ENCODE measurements around the gene SYT2.
"Not testable (repeated sequence)": the region's sequence is repeated elsewhere in the genome, so short reads cannot be mapped to it uniquely, and the experiment has no call there.

Gene SYT2

DNA sequence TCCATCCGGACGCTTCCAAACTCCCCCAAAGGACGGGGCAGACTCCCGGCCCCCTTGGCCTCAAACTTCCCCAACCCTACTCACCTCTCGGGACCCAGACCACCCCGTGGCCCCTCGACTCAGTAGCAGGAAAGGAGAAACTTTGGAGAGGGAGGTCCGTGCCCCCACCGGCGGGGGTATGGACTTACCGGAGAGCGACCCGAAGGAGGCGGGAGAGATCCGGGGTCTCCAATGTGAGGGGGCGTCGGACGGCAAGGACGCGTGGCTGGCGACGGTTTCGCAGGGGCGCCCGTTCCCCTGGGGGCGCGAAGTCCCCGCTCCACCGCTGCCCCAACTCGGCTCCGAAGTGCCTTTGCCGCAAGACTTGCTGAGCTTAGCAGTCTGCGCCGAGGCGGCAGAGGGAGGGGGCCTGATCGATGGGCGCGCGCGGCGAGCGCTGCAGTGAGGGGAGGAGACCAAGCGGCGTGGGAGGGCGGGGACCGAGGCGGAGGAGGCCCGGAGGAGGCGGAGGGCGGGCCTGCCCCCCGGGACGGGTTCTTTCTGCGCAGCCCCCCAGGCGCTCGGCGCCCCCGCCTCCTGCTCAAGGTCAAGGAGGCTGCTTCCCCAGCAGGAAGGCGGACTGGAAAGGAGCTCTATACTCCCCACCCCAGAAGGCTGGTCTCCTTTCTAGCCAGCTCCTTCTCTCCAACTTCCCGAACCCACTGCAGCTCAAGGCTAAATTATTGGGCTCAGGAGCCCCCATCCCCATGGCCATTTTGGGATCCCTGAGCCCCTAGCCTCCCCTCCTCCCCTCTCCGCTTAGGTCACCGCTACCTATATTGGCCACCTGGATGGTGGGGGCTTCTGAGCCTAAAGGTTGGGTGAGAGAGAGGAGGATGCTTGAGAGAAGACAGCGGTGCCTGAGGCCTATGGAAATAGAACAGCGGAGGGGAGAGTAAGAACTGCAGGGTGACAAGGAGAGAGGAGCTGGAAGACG, at the start of gene SYT2:
SYT2 (minus strand) TSS at position 385 of the 976 bp plus-strand sequence. CDS start 104,682 bp downstream, outside the sequence.
- DNase-seq (ENCODE audit: low read depth), result no peak

DNA sequence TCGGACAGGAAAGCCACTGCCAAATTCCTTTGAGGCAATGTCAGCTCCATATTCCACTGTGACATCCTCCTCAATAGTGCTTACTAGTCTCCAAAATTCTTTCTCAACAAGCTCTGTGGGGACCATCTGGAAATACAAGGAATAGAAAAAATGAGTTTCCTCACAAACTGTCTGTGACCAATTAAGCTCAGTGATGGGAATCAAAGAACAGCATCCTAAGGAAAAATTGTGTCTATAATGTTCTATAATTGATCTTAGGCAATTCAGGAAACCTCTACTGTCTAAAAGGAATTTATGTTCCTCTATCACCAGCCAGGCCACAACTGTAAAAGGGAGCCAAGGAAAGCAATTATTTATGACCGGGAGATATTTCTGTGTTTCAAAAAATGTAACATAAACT, 46.1 kb upstream of the SYT2 start:
- DNase-seq (ENCODE audit: low read depth), result no peak

DNA sequence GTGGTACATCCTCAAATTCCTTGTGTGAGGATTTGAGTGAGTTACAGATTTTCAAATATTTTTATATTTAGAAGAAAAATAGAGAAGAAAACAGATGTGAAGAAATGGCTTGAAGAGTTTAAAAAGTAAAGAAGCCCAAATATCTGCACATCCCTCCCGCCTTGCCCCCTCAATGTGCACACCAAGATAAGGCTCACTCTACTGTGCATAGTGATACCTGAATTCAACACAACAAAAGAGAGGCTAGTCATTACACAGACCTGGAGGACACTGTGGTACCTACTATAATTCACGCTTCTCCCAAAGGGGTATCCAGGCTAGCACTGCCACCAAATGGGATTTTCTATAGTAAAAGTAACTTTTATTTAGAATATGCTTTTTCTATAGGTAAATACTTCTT, 44.0 kb upstream of the SYT2 start:
- no peak for DNase-seq (ENCODE audit: low read depth)

DNA sequence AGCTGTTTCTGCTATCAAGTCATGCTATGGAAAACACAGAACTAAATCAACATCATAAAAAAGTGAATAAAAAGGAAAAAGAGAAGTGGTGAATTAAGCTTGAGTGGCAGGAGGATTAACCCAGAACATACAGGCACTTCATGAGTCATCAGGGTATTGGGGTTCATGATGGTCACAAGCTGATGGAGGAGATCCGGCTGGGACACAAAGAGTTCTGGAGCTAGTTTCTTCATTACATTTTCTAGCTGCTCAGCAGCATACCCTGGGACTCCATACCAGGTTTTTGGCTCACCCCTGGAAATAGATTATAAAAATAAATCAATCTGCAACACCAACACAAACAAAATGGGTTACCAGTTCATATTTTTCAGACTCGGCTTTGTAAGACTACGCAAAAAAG, 42.5 kb upstream of the SYT2 start:
- no peak for DNase-seq (ENCODE audit: low read depth)

DNA sequence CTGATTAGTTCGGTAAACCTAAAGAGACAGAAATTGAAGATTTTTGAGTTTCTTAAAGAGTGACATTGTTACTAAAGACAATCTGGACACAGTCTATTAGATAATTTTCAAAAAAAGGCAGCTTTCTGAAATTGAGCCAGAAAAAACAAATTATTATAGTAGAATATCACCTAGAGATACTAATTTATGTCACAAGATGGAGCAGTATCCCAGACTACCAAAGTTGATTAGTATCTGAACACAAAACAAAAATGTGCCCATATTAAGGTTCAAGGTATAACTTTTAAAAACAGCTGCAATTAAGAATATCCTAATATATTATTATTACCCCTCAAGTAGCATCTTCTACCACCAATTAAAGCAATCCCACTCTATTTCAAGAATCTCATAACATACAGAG, 40.5 kb upstream of the SYT2 start:
- no peak for DNase-seq (ENCODE audit: low read depth)

DNA sequence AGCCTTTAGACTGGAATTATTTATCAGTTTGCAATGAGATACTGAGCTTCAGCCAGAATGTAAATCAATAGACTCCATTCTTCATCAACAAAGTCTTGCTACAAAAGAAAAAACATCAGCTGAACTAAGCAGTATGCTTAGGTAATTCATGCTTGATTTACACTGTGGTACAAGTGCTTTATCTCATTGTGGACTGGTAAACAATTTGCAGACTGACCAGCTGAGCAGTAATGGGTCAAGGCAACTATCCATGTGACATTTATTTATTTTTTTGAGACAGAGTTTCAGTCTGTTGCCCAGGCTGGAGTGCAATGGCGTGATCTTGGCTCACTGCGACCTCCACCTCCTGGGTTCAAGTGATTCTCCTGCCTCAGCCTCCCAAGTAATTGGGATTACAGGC, 39.8 kb upstream of the SYT2 start:
- DNase-seq (ENCODE audit: low read depth), result no peak

DNA sequence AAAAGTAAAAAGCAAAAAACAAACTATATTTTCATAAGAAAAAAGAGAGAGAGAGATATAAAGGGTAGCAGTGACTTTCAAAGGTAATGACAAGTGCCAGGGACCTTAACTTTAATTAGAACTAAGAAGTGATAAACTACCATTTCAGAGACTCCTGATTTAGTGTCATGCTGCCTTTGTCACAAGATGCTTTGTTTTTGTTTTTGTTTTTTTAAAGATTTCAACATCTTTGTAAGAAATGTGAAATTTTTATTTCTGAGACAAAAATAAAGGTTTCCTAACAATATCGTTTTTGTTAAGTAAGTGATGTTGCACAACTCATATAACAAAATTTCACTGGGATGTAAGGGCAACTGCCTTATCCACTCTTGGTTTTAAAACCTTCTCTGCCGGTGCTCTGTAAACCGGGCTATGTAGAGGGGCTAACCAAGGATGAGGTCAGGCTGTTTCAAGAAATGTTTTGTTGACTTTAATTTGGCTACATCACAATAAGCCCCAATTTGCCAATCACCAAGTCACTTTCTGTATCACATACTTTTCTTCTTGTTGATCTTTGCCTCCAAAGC, 35.2 kb upstream of the SYT2 start:
- DNase-seq (ENCODE audit: low read depth), result no peak

DNA sequence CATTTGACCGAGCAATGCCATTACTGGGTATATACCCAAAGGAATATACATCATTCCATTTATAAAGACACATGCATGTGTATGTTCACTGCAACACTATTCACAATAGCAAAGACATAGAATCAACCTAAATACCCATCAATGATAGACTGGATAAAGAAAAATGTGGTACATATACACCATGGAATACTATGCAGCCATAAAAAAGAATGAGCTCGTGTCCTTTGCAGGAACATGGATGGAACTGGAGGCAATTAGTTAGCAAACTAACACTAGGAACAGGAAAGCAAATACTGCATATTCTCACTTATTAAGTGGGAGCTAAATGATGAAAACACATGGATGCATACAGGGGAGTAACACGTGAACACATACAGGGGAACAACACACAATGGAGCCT, 34.5 kb upstream of the SYT2 start:
- not testable (repeated sequence) for DNase-seq (ENCODE audit: low read depth)

DNA sequence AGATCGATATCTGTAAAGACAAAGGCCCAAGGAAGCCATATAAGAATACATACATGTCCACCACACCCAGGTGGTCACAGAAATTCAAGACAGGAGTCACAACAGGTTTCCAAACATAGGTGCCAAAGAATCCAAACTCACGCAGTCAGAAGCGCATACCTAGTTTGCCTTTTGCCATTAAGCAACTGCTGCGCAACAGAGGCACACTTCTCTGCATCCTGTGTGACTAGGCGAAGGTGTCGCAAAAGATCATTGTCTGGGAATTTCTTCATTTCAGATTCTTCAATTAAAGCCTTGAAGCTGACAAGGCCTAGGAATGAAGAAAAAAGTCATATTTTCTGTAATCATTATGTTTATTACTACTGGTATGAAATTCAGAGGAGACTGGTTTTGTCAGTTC, 32.2 kb upstream of the SYT2 start:
- DNase-seq (ENCODE audit: low read depth), result no peak

DNA sequence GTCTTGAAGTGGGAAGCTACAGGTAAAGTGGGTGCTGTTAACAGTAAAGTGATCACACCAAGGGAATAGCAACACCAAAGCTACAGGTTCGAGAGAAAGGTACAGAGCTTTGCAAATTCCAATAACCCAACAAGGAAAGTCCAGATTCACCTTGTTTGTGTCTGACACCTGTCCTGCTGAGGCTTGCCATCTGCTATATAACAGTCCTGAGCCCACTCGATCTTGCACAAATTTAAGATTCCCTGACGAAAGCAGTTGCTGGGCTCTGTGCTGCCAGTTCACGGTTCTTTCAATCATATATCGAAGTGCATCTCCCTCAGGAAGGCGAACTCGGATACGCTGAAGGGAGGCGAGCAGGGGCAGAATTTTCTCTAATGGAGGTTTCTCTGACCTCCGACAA, 23.0 kb upstream of the SYT2 start:
- DNase-seq (ENCODE audit: low read depth), result no peak

DNA sequence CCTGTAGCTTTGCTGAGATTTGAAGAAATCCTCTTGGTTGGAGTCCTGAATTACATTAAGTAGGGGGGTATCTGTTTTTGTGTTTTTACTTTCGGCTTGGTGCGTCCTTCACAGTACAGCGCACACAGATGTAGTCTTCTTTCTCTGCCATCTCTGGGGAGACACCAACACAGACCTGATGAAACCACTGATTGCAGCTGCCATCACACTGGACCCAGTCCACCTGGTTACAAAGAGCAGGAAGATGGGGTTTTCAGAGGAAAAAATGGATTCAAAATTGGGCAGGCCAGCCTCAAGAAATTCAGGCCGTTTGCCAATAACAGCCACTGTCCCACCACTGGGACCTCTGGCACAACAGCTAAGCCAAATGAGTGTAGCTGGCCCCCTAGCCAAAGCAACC, 18.7 kb upstream of the SYT2 start:
- DNase-seq (ENCODE audit: low read depth), result no peak

DNA sequence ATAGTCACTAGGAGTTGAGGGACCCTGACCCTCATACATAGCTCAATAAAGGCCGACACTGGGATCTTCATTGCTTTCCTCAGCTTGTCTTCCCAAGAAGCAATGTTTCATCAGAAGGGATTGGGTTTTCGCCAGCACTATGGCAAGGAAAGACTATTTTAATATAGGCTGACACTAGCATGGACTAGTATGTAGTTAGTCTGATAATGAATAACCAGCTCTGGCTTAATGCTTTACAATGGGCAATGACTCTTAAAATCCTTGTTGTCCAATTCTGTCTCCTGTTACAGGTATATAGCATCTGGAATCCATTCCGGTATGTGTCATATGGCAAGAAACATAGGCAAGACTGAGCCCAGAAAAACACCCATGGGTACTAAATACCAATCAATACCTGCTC, 15.3 kb upstream of the SYT2 start:
- no peak for DNase-seq (ENCODE audit: low read depth)

DNA sequence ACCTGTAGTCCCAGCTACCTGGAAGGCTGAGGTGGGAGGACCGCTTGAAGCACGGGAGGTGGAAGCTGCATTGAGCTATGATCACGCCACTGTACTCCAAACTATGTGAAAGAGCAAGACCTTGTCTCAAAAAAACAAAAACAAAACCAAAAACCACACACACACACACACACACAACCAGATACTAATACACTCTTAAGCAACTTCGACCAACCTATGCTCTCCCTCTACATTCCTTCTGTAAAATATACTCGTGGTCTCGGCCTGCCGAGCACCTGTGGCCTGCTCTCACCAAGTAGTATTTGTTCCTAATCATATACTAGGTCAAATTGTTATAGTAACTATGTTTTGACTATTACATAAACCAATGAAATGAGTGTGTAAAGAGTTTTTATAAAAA, 13.5 kb upstream of the SYT2 start:
- no peak for DNase-seq (ENCODE audit: low read depth)

DNA sequence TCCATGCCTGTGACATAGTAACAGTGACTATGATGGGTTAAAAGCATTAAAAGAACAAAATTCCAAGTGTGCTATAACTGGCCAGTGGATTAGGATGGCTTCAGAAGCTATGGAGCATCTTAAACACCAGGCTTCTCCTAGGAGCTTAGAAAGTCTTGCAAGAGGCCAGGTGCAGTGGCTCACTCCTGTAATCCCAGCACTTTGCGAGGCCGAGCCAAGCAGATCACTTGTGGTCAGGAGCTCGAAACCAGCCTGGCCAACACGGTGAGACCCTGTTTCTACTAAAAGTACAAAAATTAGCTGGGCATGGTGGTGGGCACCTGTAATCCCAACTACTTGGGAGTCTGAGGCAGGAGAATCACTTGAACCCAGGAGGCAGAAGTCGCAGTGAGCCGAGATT, 12.8 kb upstream of the SYT2 start:
- DNase-seq (ENCODE audit: low read depth), result not testable (repeated sequence)

DNA sequence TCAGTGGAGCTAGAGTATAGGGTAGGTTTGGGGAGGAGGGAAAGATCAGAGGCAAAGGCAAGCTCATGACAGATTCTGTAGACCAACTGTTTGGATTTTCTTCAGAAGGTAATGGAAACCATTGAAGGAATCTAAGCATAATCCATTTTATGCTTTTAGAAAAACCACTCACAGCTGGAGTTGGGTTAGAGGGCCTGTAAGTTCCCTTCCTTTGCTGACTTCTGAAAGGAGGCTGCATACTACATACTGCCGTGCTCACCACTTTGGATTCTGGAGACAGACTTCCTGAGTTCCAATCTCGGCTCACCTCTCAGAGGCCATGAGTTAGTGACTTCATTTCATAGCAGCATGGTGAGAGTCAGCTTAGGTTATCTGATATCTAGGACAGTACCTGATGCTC, 6.4 kb upstream of the SYT2 start:
- no peak for DNase-seq (ENCODE audit: low read depth)

DNA sequence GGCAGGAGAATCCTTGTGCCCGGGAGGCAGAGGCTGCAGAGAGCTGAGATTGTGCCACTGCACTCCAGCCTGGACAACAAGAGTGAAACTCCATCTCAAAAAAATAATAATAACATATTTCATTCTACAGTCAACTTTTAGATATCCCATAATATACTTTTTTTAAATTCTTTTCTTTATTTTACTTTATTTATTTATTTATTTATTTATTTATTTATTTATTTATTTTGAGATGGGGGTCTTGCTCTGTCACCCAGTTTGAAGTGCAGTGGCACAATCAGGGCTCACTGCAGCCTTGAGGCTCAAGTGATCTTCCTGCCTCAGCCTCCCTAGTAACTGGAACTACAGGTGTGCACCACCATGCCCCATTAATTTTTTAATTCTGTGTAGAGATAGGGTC, 3.9 kb upstream of the SYT2 start:
- DNase-seq (ENCODE audit: low read depth), result not testable (repeated sequence)

DNA sequence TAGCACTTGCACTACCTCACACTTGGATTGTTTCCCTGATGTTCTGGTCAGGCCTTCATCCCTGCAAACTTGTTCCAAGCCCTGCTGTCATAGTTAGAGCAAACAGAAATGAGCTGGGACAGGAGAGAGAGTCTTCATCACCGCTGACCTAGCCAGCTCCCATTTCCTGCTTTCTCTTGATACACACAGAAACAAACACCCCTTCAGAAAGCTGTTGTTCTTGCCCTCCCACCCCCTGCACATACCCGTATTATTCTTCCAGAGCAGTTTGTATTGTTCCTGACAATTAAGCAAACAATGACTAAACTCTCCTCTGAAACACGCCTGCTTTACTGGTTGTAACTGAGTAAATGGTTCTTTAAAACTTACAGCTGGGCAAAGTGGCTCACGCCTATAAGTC, 2.9 kb upstream of the SYT2 start:
- DNase-seq (ENCODE audit: low read depth), result no peak

DNA sequence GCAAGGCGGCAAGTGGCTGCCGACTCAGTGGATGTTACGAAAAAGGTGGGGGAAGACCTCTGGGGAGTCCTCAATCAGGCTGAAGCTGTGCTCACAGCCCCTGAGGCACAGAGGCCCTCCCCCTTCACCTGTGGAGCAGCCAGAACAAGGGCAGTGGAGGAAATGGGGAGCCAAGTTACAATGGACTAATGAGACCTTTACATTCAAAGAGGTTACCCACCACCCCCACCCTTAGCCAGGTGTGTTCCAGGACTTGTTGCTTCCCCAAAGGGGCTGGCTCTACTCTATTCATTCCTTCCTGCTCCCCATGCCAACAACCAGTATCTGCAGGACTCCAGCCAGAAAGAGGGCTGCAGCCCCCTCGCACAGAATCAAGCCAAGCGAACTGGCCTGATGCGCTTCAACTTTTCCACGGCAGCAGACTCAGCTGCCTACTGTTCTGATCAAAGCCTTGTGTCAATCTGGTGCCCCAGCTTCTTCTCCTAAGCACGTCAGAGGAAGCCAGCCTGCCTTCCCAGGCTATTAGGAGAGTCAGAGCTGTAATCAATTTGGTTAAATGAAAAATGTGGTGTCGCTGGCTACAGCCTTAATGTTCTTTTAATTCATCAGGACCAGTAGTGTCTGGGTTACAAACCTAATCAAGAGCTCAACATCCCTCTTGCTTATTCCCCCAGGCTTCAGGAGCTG, 1.8 kb upstream of the SYT2 start:
- no peak for DNase-seq (ENCODE audit: low read depth)

DNA sequence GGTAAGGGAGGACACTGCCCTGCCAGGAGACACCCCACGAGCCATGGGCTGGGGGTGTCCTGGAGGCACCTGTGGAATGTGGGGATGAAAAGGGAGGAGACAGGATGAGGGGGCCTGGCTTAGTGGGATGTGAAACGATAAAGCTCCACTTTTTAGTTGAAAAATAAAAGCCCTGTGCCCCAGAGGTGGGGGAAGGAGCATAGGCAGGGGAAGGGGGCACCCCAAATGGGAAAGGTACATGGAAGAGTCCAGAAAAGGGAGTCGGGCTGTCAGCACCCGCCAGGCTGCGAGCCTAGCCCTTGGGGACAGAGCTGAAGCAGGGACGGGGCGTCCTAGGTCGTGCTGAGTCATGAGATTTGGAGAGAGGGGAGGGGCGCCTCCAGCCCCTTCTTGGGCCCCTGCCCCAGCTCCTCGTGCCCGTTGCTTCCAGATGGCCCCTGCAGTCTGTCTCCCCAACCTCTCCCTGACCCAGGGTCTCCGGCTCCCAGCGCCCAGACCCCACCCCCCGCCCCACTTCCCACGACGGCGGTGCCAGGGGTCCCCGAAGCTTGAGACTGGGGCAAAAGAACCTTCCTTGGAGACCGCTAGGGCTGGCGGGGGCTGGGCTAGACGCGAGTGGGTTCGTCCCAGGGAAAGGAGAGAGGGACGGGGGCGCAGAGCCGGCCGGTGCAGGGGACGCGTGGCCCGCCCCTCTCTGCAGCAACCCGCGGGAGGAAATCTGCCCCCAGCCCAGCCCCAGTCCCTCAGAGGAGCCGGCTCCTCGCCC, 795 bp downstream of the SYT2 start:
- DNase-seq (ENCODE audit: low read depth), result no peak

DNA sequence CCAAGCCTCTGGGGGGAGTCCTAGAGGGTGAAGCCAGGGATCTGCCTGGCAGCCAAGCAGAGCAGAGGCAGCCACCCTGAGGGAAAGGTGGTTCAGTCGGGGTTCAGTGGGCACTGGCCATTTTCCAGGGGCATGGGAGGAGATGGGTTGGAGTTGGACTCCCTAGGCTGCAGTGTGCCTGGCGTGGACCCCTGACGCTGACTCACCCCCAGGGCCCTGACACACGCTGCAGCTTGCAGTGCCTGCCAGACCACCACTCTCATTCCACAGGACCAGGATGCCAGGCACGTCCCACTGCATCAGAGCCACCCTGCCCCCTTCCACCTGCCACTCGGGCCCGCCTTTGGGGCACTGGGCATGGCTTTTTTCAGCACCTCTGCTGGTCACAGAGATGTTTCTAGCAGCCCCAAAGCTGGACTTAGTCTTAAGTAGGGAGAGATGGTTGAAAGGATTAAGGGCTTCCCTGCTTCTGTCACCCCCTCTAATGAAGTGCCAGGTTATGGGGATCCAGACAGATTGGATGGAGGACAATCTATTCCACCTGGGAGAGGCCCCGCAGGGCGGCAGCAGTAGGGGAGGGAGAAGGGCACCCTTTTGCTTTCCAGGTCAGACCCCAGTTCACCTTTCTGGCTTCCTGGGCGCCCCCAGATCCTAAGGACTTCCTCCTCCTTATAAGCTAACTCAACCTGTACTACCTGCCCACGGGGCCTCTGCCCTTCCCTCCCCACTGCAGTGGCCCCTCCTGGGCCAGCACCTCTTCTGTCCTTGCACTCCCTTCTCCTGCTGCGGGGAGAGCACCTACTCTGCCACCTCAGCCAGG, 1.6 kb downstream of the SYT2 start:
- no peak for DNase-seq (ENCODE audit: low read depth)

DNA sequence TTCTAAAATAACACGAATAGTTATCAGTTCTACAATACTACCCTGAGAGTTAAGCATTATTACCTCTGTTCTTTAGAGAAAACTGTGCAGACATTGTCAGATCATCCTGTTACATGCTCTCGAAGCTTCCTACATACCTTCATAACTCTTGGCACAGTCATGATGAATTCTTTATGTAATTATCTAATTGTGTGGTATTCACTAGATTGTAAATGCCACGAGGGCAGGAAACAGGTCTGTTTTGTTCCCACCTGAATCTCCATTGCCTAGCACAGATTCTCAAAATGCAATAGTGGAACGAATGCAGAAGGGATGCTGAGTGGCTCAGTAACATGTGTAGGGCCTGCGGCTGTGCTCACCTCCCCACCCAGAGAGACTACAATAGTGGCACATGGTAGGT, 3.4 kb downstream of the SYT2 start:
- DNase-seq (ENCODE audit: low read depth), result no peak

All from stimulated activated CD8-positive, alpha-beta memory T cell treated with anti-CD3 and anti-CD28 coated beads, Interleukin-12 subunit alpha, Interleukin-12 subunit beta, amount 100 ng/mL, for 4 hours (primary cell).